ENCODE measurements around the gene ANKS1B.

Gene ANKS1B

GRCh38 chr12:99875081-99875480, 109.7 kb downstream of the ANKS1B start:
- TF ChIP-seq EP300 (IDR thresholded peaks at IDR 0.05; ENCODE audit: borderline replicate concordance) (no peak), TCF12 (IDR thresholded peaks at IDR 0.05; ENCODE audit: low read depth) (no peak), TAF1 (IDR thresholded peaks at IDR 0.05; ENCODE audit: low read depth) (no peak), EGR1 (IDR thresholded peaks at IDR 0.05) (no peak), YY1 (IDR thresholded peaks at IDR 0.05; ENCODE audit: low read depth) (no peak), RAD21 (IDR thresholded peaks at IDR 0.05; ENCODE audit: low read depth) (no peak), CEBPB (IDR thresholded peaks at IDR 0.05) (no peak), MAX (IDR thresholded peaks at IDR 0.05) (no peak), ZBTB7A (IDR thresholded peaks at IDR 0.05; ENCODE audit: low read depth) (no peak), FOXM1 (IDR thresholded peaks at IDR 0.05; ENCODE audit: borderline replicate concordance, low read depth) (no peak), CREB1 (IDR thresholded peaks at IDR 0.05; ENCODE audit: low read depth) (no peak), REST (IDR thresholded peaks at IDR 0.05; ENCODE audit: low read depth) (no peak), USF1 (IDR thresholded peaks at IDR 0.05) (no peak)

- TF ChIP-seq TAF1 (IDR thresholded peaks at IDR 0.05; ENCODE audit: low read depth) (no peak), YY1 (IDR thresholded peaks at IDR 0.05; ENCODE audit: low read depth) (no peak), EGR1 (IDR thresholded peaks at IDR 0.05) (no peak), REST (IDR thresholded peaks at IDR 0.05; ENCODE audit: low read depth) (no peak)
These were observed 114.7 kb downstream of the ANKS1B start for GRCh38 chr12:99870085-99870484.

- TF ChIP-seq NFIC (IDR thresholded peaks at IDR 0.05) (no peak), RAD21 (IDR thresholded peaks at IDR 0.05; ENCODE audit: low read depth) (no peak), ZBTB7A (IDR thresholded peaks at IDR 0.05; ENCODE audit: low read depth) (no peak), TEAD4 (IDR thresholded peaks at IDR 0.05) (no peak), MAX (IDR thresholded peaks at IDR 0.05) (no peak), FOXM1 (IDR thresholded peaks at IDR 0.05; ENCODE audit: borderline replicate concordance, low read depth) (no peak), TAF1 (IDR thresholded peaks at IDR 0.05; ENCODE audit: low read depth) (no peak), EP300 (IDR thresholded peaks at IDR 0.05; ENCODE audit: borderline replicate concordance) (no peak), REST (IDR thresholded peaks at IDR 0.05; ENCODE audit: low read depth) (no peak), CREB1 (IDR thresholded peaks at IDR 0.05; ENCODE audit: low read depth) (no peak), YY1 (IDR thresholded peaks at IDR 0.05; ENCODE audit: low read depth) (no peak), TCF12 (IDR thresholded peaks at IDR 0.05; ENCODE audit: low read depth) (no peak)
These were observed 123.0 kb downstream of the ANKS1B start for GRCh38 chr12:99861731-99862130.

GRCh38 chr12:99859126-99859525, 125.6 kb downstream of the ANKS1B start:
- TF ChIP-seq TAF1 (IDR thresholded peaks at IDR 0.05; ENCODE audit: low read depth) (no peak), FOXM1 (IDR thresholded peaks at IDR 0.05; ENCODE audit: borderline replicate concordance, low read depth) (no peak), ZBTB7A (IDR thresholded peaks at IDR 0.05; ENCODE audit: low read depth) (no peak), EGR1 (IDR thresholded peaks at IDR 0.05) (no peak), TEAD4 (IDR thresholded peaks at IDR 0.05) (no peak), REST (IDR thresholded peaks at IDR 0.05; ENCODE audit: low read depth) (no peak), NFIC (IDR thresholded peaks at IDR 0.05) (no peak), MAX (IDR thresholded peaks at IDR 0.05) (no peak), USF1 (IDR thresholded peaks at IDR 0.05) (no peak), CEBPB (IDR thresholded peaks at IDR 0.05) (no peak), RAD21 (IDR thresholded peaks at IDR 0.05; ENCODE audit: low read depth) (no peak), TCF12 (IDR thresholded peaks at IDR 0.05; ENCODE audit: low read depth) (no peak), CREB1 (IDR thresholded peaks at IDR 0.05; ENCODE audit: low read depth) (no peak), YY1 (IDR thresholded peaks at IDR 0.05; ENCODE audit: low read depth) (no peak), EP300 (IDR thresholded peaks at IDR 0.05; ENCODE audit: borderline replicate concordance) (no peak)
